ENCODE results near the gene SERINC3. TPM values are rescaled to one million over a fixed set of nuclear protein-coding genes. Genes with fewer than 3 reads are reported as not detected.

Gene SERINC3
- total and polyA plus RNA-seq, 2 of the 8 experiments (the other 6 are each of a cell fraction or from before 2014, with no cell fraction given), result 47.2 to 66.0 TPM

DNA sequence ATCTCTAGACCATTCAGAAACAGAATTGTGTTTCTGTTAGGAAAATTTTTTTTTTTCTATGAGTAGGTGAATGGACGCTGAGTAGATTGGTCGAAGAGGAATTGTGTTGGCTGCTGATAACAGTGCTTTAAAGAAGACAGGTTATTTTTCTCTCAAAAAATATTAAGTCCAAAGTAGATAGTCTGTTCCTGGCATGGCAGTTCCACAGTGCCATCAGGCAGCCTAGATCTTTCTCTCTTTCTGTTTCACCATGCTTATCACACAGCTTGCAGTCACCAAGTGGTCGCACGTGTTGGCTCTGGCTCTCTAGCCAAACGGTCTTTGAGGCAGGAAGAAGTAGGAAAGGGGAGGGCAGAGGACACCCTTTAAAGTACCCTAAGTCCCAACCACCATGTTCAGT, 22.4 kb upstream of the SERINC3 start (continued):
- TF ChIP-seq KDM4A (IDR thresholded peaks at IDR 0.05; ENCODE audit: low read depth, low read length, severe bottlenecking) (no peak), TAF7 (optimal IDR thresholded peaks at IDR 0.05; ENCODE audit: borderline replicate concordance, low read depth, low read length) (no peak), MAFK (IDR thresholded peaks at IDR 0.05; ENCODE audit: low read depth, low read length) (no peak)
